A673 (cell line): Measurements from ENCODE around the gene TMEM266. TPM values are rescaled to one million over a fixed set of nuclear protein-coding genes. Genes with fewer than 3 reads are reported as not detected.

Experiments used
- BruUV-seq: library from RNA; stranded (reverse); fragments of 400-500 nt; replicated peaks from 2 replicates; lab custom pipeline; 2021; lab: Mats Ljungman, UMichigan
- CTCF ChIA-PET: fragments of 300-600 bp; sonication (Branson Sonifier 250); formaldehyde crosslinking; loops from one replicate; lab custom pipeline; 2022; ENCODE audit warnings: antibody characterized with exemption; lab: Charles Lee
- POLR2A ChIA-PET: fragments of 300-600 bp; sonication (Branson Sonifier 250); formaldehyde crosslinking; loops from one replicate; lab custom pipeline; 2022; ENCODE audit warnings: antibody characterized with exemption; ENCODE audit not compliant: low non-redundant PET; lab: Charles Lee
- DNase-seq: peaks from one replicate; pipeline ENCODE4 v3.0.0-alpha.2; 2015; ENCODE audit warnings: low spot score
- H3K27ac ChIP-seq: fragments of 200-600 bp; sonication (generic); 2 replicates; pipeline ENCODE4 v1.5.1; 2016; ENCODE audit warnings: mixed run types, low read depth, mild to moderate bottlenecking, mixed read lengths, antibody characterized with exemption, low read length; ENCODE audit not compliant: poor library complexity, severe bottlenecking
- H3K27me3 ChIP-seq: fragments of 200-600 bp; sonication (generic); replicated peaks from 2 replicates; pipeline ENCODE4 v1.6.1; 2017; ENCODE audit warnings: mixed run types, low read depth, mild to moderate bottlenecking, mixed read lengths, antibody characterized with exemption, low read length; ENCODE audit not compliant: insufficient read depth, poor library complexity
- H3K36me3 ChIP-seq: fragments of 200-600 bp; sonication (generic); 2 replicates; pipeline ENCODE4 v1.6.1; 2016; ENCODE audit warnings: mixed run types, mild to moderate bottlenecking, mixed read lengths, antibody characterized with exemption, low read length; ENCODE audit not compliant: insufficient read depth, poor library complexity, severe bottlenecking
- H3K4me1 ChIP-seq: fragments of 200-600 bp; sonication (generic); 2 replicates; pipeline ENCODE4 v1.6.1; 2017; ENCODE audit warnings: mixed run types, mild to moderate bottlenecking, mixed read lengths, antibody characterized with exemption, low read length; ENCODE audit not compliant: insufficient read depth, poor library complexity, severe bottlenecking
- H3K4me3 ChIP-seq: fragments of 200-600 bp; sonication (generic); 2 replicates; pipeline ENCODE4 v1.5.1; 2016; ENCODE audit warnings: low read depth, mixed run types, mild to moderate bottlenecking, mixed read lengths, low read length; ENCODE audit not compliant: poor library complexity, severe bottlenecking
- H3K9me3 ChIP-seq: fragments of 200-600 bp; sonication (generic); 2 replicates; pipeline ENCODE4 v1.6.1; 2016; ENCODE audit warnings: mixed run types, low read depth, mild to moderate bottlenecking, mixed read lengths, antibody characterized with exemption, low read length; ENCODE audit not compliant: poor library complexity, severe bottlenecking
- EZH2 ChIP-seq: fragments of 200-600 bp; sonication (generic); IDR thresholded peaks from 2 replicates; pipeline ENCODE4 v1.6.1; 2017; ENCODE audit warnings: borderline replicate concordance, low read depth, mild to moderate bottlenecking, mixed read lengths, antibody characterized with exemption, low read length; ENCODE audit not compliant: poor library complexity, severe bottlenecking
- intact Hi-C: fragments of 100-400 bp; cut with micrococcal nuclease; formaldehyde crosslinking; loops from one replicate; pipeline ENCODE4 v1.10.0; 2022; ENCODE audit not compliant: unreplicated experiment
- total RNA-seq: library from RNA; stranded (reverse); gene quantifications from 2 replicates; pipeline ENCODE4 v1.2.3, GENCODE V29; 2021
- TF ChIP-seq, protein P1 (sequence below): fragments of 300-800, 200-600 bp; sonication (generic); conservative IDR thresholded peaks from 2 replicates; pipeline ENCODE4 v1.5.1; 2017; ENCODE audit warnings: low read depth, mild to moderate bottlenecking, antibody characterized with exemption, low read length, moderate library complexity, mixed read lengths

TMEM266 gene
- total RNA-seq, 1 experiment from 2014 or later: not detected

DNA sequence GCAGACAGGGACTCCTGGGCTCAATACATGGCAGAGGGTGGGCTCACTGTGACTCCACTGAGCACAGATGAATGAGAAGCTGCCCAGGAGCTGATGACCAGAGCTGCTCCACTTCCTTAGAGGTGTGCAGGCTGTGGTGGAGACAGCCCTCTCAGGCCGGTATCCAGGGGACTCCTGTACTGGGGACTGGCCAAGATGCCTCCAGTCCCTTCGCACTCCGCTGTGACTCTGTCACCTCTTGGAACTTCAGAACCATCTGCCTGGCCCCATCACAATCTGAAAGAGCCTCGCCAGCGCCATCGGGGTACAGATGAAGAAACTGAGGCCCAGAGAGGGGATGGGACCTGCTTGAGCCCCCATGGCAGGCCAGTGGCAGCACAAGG is 140.3 kb downstream of the TMEM266 start:
- BruUV-seq: no TSS peak
- Histone ChIP-seq H3K9me3 (no peaks in the 10 kb centered on the region), H3K4me1 (peaks cover 8% of the 10 kb centered on the region), H3K27ac (no peak overlapping the region), H3K27me3 (no peaks in the 10 kb centered on the region), H3K36me3 (no peaks in the 10 kb centered on the region), H3K4me3 (no peak overlapping the region)
- intact Hi-C loops: no loop called here
- CTCF ChIA-PET: no interaction called here
- TF ChIP-seq EZH2: no peak
- TF ChIP-seq, protein P1, sequence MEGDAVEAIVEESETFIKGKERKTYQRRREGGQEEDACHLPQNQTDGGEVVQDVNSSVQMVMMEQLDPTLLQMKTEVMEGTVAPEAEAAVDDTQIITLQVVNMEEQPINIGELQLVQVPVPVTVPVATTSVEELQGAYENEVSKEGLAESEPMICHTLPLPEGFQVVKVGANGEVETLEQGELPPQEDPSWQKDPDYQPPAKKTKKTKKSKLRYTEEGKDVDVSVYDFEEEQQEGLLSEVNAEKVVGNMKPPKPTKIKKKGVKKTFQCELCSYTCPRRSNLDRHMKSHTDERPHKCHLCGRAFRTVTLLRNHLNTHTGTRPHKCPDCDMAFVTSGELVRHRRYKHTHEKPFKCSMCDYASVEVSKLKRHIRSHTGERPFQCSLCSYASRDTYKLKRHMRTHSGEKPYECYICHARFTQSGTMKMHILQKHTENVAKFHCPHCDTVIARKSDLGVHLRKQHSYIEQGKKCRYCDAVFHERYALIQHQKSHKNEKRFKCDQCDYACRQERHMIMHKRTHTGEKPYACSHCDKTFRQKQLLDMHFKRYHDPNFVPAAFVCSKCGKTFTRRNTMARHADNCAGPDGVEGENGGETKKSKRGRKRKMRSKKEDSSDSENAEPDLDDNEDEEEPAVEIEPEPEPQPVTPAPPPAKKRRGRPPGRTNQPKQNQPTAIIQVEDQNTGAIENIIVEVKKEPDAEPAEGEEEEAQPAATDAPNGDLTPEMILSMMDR: no peak
- DNase-seq: no peak
- POLR2A ChIA-PET: no interaction called here

DNA sequence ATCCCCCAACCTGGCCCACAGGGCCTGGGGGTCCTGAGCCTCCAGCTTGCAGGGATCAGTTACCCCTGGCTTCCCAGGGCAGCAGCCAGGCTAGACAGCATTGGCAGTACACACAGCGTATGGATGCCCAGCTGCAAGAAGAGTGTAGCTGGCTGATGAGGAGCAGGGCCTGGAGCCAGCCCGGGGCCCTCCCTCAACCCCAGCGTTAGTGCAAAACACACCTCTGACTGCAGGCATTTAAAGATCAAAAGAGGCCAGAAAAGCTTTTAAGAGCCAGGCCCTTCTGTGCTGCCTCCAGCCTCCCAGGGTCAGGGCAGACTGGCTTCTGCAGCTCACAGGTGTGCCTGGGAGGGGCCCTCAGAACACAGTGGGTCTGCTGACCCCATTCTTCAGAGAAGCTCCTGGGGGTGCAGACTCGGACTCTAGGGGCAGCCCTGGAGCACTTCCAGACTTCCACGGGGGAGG is 140.9 kb downstream of the TMEM266 start:
- ChIA-PET POLR2A (no interaction called here), CTCF (no interaction called here)
- Histone ChIP-seq H3K4me1 (peaks cover 8% of the 10 kb centered on the region), H3K4me3 (no peak overlapping the region), H3K36me3 (no peaks in the 10 kb centered on the region), H3K27ac (no peak overlapping the region), H3K27me3 (no peaks in the 10 kb centered on the region), H3K9me3 (no peaks in the 10 kb centered on the region)
- DNase-seq: no peak
- TF ChIP-seq EZH2: no peak
- TF ChIP-seq, protein P1: no peak
- intact Hi-C loops: no loop called here
- BruUV-seq: no TSS peak

DNA sequence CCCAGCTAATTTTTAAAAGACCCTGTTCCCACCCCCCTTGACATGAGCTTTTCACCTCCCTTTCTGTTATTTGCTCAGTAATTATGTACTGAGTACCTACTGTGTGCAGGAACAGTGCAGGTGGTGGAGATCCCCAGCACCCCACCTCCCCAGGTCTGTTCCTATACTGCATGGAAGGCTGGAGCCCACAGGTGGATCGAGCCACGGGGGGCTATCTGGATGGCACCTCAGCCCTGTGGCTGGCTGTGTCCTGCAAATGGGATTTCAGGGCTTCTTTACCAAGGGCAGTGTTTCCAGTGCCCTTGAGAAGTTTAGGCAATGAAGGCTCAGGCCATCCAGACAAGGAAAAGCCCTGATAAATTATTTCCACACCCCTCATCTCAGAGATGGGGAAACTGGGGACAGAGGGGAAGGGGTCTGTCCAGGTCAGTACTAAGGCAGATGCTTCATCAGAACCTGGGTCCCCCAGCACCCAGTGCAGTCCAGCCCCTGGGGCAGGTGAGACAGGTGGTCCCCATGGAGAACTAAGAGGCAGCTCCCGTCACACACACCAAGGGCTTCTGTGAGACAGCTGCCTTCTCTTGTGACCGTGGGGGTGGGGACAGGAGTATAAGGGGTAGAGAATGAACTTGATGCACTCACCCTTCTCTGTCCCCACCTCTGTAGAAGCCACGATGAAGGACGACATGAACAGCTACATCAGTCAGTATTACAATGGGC is 141.9 kb downstream of the TMEM266 start:
- Histone ChIP-seq H3K4me1 (peaks cover 4% of the 10 kb centered on the region), H3K9me3 (no peaks in the 10 kb centered on the region), H3K4me3 (no peak overlapping the region), H3K27ac (no peak overlapping the region), H3K27me3 (no peaks in the 10 kb centered on the region), H3K36me3 (no peaks in the 10 kb centered on the region)
- no peak for DNase-seq
- BruUV-seq: no TSS peak
- CTCF ChIA-PET: no interaction called here
- POLR2A ChIA-PET: interaction anchor here (0.7 kb wide), 1 partner anchor 13 kb away, joined by 4 read pairs; no protein-coding TSS in a partner anchor
- TF ChIP-seq, protein P1: no peak
- no peak for TF ChIP-seq EZH2
- intact Hi-C loops: no loop called here
